ENCODE measurements around the gene JUND. TPM values are rescaled to one million over a fixed set of nuclear protein-coding genes. Genes with fewer than 3 reads are reported as not detected.

Gene JUND
- total RNA-seq, 6 experiments from 2014 or later: 70.3 to 99.9 (median 91.7) TPM

DNA sequence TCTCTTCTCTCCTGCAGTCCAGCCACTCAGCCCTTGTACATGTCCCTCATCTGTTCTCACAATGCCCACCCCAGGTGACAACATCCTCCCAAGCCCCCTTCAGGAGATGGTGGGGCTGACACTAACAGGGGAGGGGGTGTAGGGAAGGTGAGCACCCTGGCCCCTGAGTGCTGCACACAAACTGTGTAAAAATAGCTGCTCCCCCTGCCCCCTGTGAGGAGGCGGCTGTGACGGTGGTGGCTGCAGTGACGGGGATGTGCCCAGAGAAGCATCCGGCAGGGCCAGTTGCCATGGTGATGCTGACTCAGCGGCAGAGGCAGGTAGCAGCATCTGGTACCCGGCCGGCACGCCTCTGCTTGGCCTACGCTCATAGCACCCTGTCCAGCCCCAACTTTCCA, 13.0 kb upstream of the JUND start:
- Mint-ChIP-seq H3K36me3 (ENCODE audit: low read depth) (no peaks in the 10 kb centered on the region), H3K27ac (peak overlapping the region; percentile 97; the same call in 1 of the 2 replicates), H3K9me3 (no peaks in the 10 kb centered on the region), H3K4me3 (no peak overlapping the region), H3K27me3 (ENCODE audit: insufficient read depth) (peaks cover 2% of the 10 kb centered on the region), H3K4me1 (ENCODE audit: low read depth) (peaks cover 63% of the 10 kb centered on the region)
- TF ChIP-seq, protein P1, sequence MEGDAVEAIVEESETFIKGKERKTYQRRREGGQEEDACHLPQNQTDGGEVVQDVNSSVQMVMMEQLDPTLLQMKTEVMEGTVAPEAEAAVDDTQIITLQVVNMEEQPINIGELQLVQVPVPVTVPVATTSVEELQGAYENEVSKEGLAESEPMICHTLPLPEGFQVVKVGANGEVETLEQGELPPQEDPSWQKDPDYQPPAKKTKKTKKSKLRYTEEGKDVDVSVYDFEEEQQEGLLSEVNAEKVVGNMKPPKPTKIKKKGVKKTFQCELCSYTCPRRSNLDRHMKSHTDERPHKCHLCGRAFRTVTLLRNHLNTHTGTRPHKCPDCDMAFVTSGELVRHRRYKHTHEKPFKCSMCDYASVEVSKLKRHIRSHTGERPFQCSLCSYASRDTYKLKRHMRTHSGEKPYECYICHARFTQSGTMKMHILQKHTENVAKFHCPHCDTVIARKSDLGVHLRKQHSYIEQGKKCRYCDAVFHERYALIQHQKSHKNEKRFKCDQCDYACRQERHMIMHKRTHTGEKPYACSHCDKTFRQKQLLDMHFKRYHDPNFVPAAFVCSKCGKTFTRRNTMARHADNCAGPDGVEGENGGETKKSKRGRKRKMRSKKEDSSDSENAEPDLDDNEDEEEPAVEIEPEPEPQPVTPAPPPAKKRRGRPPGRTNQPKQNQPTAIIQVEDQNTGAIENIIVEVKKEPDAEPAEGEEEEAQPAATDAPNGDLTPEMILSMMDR (IDR thresholded peaks at IDR 0.05): no peak
- peak; percentile 20 for DNase-seq

DNA sequence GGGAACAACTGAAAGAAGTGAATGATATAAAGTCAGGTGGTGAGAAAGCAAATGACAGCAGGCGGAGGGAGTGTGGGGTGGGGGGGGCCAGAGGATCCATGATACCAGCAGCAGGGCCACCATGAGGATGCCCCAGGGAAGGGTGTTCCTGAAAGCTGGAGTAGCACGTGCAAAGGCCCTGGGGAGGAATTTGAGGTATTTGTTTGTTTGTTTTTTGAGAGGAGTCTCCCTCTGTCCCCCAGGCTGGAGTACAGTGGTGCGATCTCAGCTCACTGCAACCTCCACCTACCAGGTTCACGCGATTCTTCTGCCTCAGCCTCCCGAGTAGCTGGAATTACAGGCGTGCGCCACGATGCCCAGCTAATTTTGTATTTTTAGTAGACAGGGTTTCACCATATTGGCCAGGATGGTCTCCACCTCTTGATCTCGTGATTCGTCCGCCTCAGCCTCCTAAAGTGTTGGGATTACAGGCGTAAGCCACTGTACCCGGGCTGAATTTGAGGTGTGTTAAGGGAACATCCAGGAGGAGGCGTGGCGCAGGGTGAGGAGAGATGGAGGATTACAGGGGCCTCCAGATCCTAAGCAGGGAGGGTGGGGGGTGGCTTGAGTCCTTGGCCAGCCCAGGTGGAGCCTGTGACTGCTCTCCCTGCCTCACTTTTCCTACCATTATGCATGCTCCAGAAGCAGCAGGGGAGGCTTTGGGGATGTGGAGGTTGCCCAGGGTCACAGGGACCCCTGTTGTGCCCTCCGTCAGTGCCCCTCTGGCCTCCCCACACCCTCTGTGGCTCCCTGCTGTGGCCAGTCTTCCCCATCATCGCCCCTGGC, 12.4 kb upstream of the JUND start:
- Mint-ChIP-seq H3K36me3 (ENCODE audit: low read depth) (no peaks in the 10 kb centered on the region), H3K27ac (peak overlapping the region; percentile 97), H3K27me3 (ENCODE audit: insufficient read depth) (peaks cover 2% of the 10 kb centered on the region), H3K9me3 (no peaks in the 10 kb centered on the region), H3K4me3 (peak overlapping the region; percentile 90; the same call in 1 of the 2 replicates), H3K4me1 (ENCODE audit: low read depth) (peaks cover 57% of the 10 kb centered on the region)
- TF ChIP-seq, protein P1 (IDR thresholded peaks at IDR 0.05): no peak
- DNase-seq: no peak

DNA sequence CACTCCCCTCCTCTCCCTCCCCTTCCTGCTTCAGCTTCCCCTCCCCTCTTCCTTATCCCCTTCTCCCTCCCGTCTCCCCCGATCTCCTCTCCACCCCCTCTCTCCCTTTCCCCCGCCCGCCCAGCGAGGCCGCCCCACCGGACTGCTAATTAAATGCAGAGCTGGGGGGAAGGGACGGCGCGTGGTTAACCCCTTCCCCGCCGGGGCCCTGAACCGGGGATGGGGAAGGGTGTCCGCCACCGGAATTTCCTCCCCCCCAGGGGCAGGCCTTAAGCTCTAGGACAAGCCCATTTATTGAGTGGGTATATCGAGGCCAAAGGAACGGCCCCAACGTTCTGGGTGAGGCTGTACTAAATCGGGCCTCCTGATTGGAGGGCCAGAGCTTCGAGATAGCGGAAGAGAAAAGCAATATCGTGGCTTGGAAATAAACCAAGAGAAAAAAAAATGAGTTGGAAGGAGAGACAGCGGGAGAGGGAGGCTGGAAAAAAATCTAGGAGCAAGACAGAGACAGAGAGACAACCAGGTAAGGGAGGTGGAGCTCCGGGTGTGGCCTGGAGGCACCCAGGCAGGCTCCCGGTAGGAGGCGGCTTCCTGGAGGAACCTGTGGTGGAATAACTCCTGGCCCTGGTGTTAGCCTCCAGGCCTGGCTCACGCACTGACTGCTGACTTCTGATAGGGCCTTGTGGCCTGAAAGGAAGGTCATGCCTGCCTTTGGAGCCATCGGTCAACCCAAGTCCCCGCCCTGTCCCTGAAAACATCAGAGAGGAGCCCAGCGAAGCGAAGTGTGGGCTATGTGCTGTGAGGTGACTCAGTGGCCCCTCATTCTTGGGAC, 11.6 kb upstream of the JUND start:
- Mint-ChIP-seq H3K4me3 (peak overlapping the region; percentile 90), H3K27me3 (ENCODE audit: insufficient read depth) (peaks cover 2% of the 10 kb centered on the region), H3K36me3 (ENCODE audit: low read depth) (no peaks in the 10 kb centered on the region), H3K27ac (peak overlapping the region; percentile 97), H3K9me3 (no peaks in the 10 kb centered on the region), H3K4me1 (ENCODE audit: low read depth) (peaks cover 48% of the 10 kb centered on the region)
- TF ChIP-seq, protein P1 (IDR thresholded peaks at IDR 0.05): no peak
- DNase-seq: peak; percentile 59

DNA sequence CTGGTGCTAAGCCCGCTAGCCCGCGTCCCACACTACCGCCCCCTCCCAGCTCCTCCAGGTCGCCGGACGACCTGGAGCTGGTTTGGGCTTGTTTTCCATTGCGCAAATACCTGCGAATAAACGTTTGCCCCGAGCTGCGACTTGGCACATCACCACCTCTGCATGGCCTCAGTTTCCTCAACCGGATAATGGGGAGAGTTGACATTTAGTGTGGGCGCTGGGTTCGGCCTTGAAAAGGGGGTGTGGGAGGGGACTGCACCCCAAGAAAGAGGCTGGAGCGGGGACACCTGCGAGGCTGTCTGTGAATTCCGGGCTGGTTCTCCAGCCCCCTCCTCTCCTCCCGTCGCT, 11.0 kb upstream of the JUND start:
- Mint-ChIP-seq H3K27ac (peak overlapping the region; percentile 97), H3K36me3 (ENCODE audit: low read depth) (no peaks in the 10 kb centered on the region), H3K4me1 (ENCODE audit: low read depth) (peaks cover 43% of the 10 kb centered on the region), H3K4me3 (peak overlapping the region; percentile 90), H3K27me3 (ENCODE audit: insufficient read depth) (peaks cover 2% of the 10 kb centered on the region), H3K9me3 (no peaks in the 10 kb centered on the region)
- TF ChIP-seq, protein P1 (IDR thresholded peaks at IDR 0.05): no peak
- DNase-seq: no peak

DNA sequence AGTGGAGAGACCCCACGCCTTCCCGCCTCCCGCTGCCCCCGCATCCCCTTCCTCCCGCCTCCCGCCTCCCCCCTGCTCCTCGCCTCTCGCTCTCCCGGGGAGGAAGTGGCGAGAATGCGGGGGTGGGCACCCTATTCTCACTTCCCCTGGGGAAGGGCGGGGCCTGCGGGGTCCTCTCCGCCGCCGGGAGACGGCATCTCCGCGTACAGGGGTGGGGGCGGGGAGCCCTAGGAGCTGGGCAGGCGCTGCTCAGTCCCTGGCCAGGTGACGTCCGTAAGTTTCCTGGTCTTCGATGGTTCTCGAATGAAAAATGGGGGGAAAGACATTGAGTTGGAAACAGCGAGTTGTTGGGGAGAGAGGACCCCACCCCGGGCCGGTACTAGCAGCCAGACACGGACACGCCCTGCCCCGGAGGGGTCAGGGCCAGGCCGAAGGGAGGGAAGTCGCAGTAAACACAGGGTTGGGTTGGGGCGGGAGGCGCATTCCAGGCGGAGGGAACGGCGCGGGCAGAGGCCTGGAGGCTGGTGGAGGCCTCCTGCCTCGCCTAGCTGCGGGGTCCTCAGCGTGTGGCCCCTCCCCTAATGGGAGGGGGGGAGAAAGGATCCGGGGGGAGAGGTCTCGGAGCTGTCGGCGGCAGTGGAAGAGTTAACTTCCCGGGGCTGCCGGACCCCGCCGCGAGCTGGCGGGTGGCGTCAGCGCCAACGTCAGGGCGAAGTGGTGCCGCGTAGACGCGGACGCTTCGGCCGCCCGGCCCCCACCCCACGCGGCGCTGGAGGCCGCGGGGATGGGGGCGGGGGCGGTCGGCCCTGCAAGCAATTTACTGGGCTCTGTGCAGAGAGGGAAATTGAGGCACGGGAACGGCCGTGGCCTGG, 10.4 kb upstream of the JUND start:
- peaks cover 36% of the 10 kb centered on the region for H3K4me1 Mint-ChIP-seq (ENCODE audit: low read depth)
- H3K9me3 Mint-ChIP-seq: no peaks in the 10 kb centered on the region
- DNase-seq: no peak
- peak overlapping the region; percentile 90 for H3K4me3 Mint-ChIP-seq
- peaks cover 2% of the 10 kb centered on the region for H3K27me3 Mint-ChIP-seq (ENCODE audit: insufficient read depth)
- no peaks in the 10 kb centered on the region for H3K36me3 Mint-ChIP-seq (ENCODE audit: low read depth)
- TF ChIP-seq, protein P1 (IDR thresholded peaks at IDR 0.05): no peak
- H3K27ac Mint-ChIP-seq: peak overlapping the region; percentile 97
